Liver (tissue), 9 donors: ENCODE results near the gene CHMP1B. TPM values are rescaled to one million over a fixed set of nuclear protein-coding genes. Genes with fewer than 3 reads are reported as not detected.

ENCODE experiments used
- DNase-seq: peaks from one replicate; pipeline ENCODE4 v3.0.0-alpha.2; 2017; ENCODE audit warnings: low spot score
- H3K27ac ChIP-seq, 2 donors: one replicate each; pipeline ENCODE4 v1.7.0; 2013; ENCODE audit warnings: inconsistent platforms in 2 of 2, low read length in 2 of 2, control low read depth in 1 of 2, low read depth in 1 of 2, mild to moderate bottlenecking in 1 of 2
- H3K27me3 ChIP-seq, 4 donors: one replicate each; pipeline versions ENCODE4 v1.6.1 to v1.7.0; 2013; ENCODE audit warnings: low read length in 3 of 4, inconsistent platforms in 1 of 4, mild to moderate bottlenecking in 1 of 4, moderate library complexity in 1 of 4; ENCODE audit not compliant: control insufficient read depth in 4 of 4, insufficient read depth in 4 of 4
- H3K36me3 ChIP-seq, 4 donors: one replicate each; pipeline versions ENCODE4 v1.6.1 to v1.7.0; 2013; ENCODE audit warnings: low read length in 3 of 4, mild to moderate bottlenecking in 3 of 4, low read depth in 1 of 4, moderate library complexity in 1 of 4; ENCODE audit not compliant: control insufficient read depth in 4 of 4, insufficient read depth in 3 of 4
- H3K4me1 ChIP-seq, 4 donors: one replicate each; pipeline versions ENCODE4 v1.6.1 to v1.7.0; 2013; ENCODE audit warnings: low read length in 3 of 4, mild to moderate bottlenecking in 3 of 4, moderate library complexity in 1 of 4; ENCODE audit not compliant: control insufficient read depth in 4 of 4, insufficient read depth in 4 of 4
- H3K4me3 ChIP-seq, 3 donors: one replicate each; pipeline versions ENCODE4 v1.6.1 to v1.7.0; 2013; ENCODE audit warnings: low read length in 3 of 3, control low read depth in 1 of 3, low read depth in 1 of 3, mild to moderate bottlenecking in 1 of 3
- H3K9ac ChIP-seq, 2 donors: one replicate each; pipeline ENCODE4 v1.7.0; 2013; ENCODE audit warnings: low read length in 2 of 2, mild to moderate bottlenecking in 2 of 2, moderate library complexity in 2 of 2, control low read depth in 1 of 2, low read depth in 1 of 2
- H3K9me3 ChIP-seq, 4 donors: one replicate each; pipeline versions ENCODE4 v1.6.1 to v1.7.0; 2013; ENCODE audit warnings: low read length in 3 of 4; ENCODE audit not compliant: control insufficient read depth in 4 of 4
- ATF3 ChIP-seq: IDR thresholded peaks from 2 replicates; pipeline ENCODE4 v1.6.1; 2016; ENCODE audit warnings: antibody characterized with exemption
- CTCF ChIP-seq: fragments of 150-350 bp; IDR thresholded peaks from 2 replicates; pipeline ENCODE4 v1.5.1; 2017; ENCODE audit warnings: improper control_type of control experiment, low read depth, low read length; ENCODE audit not compliant: missing input control
- EGR1 ChIP-seq, 2 donors: IDR thresholded peaks; 2 replicates each; pipeline ENCODE4 v1.6.1; 2016 to 2018; ENCODE audit warnings: antibody characterized with exemption in 2 of 2, low read depth in 2 of 2
- FOXA1 ChIP-seq: IDR thresholded peaks from 2 replicates; pipeline ENCODE4 v1.6.1; 2016; ENCODE audit warnings: antibody characterized with exemption
- FOXA2 ChIP-seq: IDR thresholded peaks from 2 replicates; pipeline ENCODE4 v1.6.1; 2016; ENCODE audit warnings: antibody characterized with exemption
- GABPA ChIP-seq, 2 donors: IDR thresholded peaks in 1 of 2; conservative IDR thresholded peaks in 1 of 2; 2 replicates each; pipeline ENCODE4 v1.6.1; 2016; ENCODE audit warnings: antibody characterized with exemption in 2 of 2, mild to moderate bottlenecking in 1 of 2, moderate library complexity in 1 of 2
- HNF4A ChIP-seq, 2 donors: conservative IDR thresholded peaks; 2 replicates each; pipeline ENCODE4 v1.6.1; 2016; ENCODE audit warnings: antibody characterized with exemption in 2 of 2, mild to moderate bottlenecking in 2 of 2
- HNF4G ChIP-seq: IDR thresholded peaks from 2 replicates; pipeline ENCODE4 v1.6.1; 2016; ENCODE audit warnings: antibody characterized with exemption
- JUND ChIP-seq, 2 donors: IDR thresholded peaks; 2 replicates each; pipeline ENCODE4 v1.6.1; 2016; ENCODE audit warnings: antibody characterized with exemption in 2 of 2
- MAX ChIP-seq: IDR thresholded peaks from 2 replicates; pipeline ENCODE4 v1.6.1; 2016; ENCODE audit warnings: antibody characterized with exemption
- NR2F2 ChIP-seq: IDR thresholded peaks from 2 replicates; pipeline ENCODE4 v1.6.1; 2016; ENCODE audit warnings: antibody characterized with exemption
- RAD21 ChIP-seq, 2 donors: IDR thresholded peaks; 2 replicates each; pipeline ENCODE4 v1.6.1; 2016; ENCODE audit warnings: antibody characterized with exemption in 2 of 2, mild to moderate bottlenecking in 2 of 2
- REST ChIP-seq: IDR thresholded peaks from 2 replicates; pipeline ENCODE4 v1.6.1; 2016; ENCODE audit warnings: antibody characterized with exemption, mild to moderate bottlenecking
- RXRA ChIP-seq, 2 donors: IDR thresholded peaks; 2 replicates each; pipeline ENCODE4 v1.6.1; 2017 to 2018; ENCODE audit warnings: antibody characterized with exemption in 2 of 2, mild to moderate bottlenecking in 1 of 2
- SP1 ChIP-seq: IDR thresholded peaks from 2 replicates; pipeline ENCODE4 v1.6.1; 2018; ENCODE audit warnings: antibody characterized with exemption, mild to moderate bottlenecking
- TAF1 ChIP-seq: conservative IDR thresholded peaks from 2 replicates; pipeline ENCODE4 v1.6.1; 2016; ENCODE audit warnings: antibody characterized with exemption, mild to moderate bottlenecking
- YY1 ChIP-seq: IDR thresholded peaks from 2 replicates; pipeline ENCODE4 v1.6.1; 2016; ENCODE audit warnings: antibody characterized with exemption, mild to moderate bottlenecking
- ZBTB33 ChIP-seq: IDR thresholded peaks from 2 replicates; pipeline ENCODE4 v1.6.1; 2016; ENCODE audit warnings: antibody characterized with exemption
- WGBS: extraction: QIAGEN DNeasy Blood & Tissue Kit; methylation state at CpG from one replicate; pipeline ENCODE4 v1.1.7; 2013; 5-methylcytosine and 5-hydroxymethylcytosine counted together
- polyA plus RNA-seq, 2 donors: library from polyadenylated mRNA; stranded (reverse) in 1 of 2; unstranded in 1 of 2; fragments of 200-250 nt in 1 of 2; fragments of >200 nt in 1 of 2; fragmentation: Nextera tagmentation in 1 of 2; extraction: Ambion mirVana in 1 of 2; gene quantifications; one replicate each; pipeline versions ENCODE4 v1.2.1 to v1.2.3, GENCODE V29; 2013 to 2015
- total RNA-seq, 2 donors: library from RNA; depleted of rRNA; stranded (reverse); fragments of >200 nt; gene quantifications; one replicate each; pipeline ENCODE4 v1.2.3, GENCODE V29; 2014
- donor health status: healthy.
- donor health status: healthy.
- donor health status: healthy.
- donor health status: healthy.
- donor health status: healthy.

Gene CHMP1B
- total and polyA plus RNA-seq, 4 donors, result 13.6 to 23.6 (median 19.1) TPM

GRCh38 chr18:11831921-11832320 is 19.3 kb upstream of the CHMP1B start:
- WGBS, result 81% methylated on average over 3 of the region's 3 CpGs
- Histone ChIP-seq H3K27me3 (no peaks in the 10 kb centered on the region), H3K4me3 (no peak overlapping the region), H3K9me3 (no peaks in the 10 kb centered on the region), H3K9ac (no peak overlapping the region), H3K4me1 (no peaks in the 10 kb centered on the region), H3K36me3 (no peaks in the 10 kb centered on the region), H3K27ac (no peak overlapping the region)
- DNase-seq, result no peak
- TF ChIP-seq EGR1 (IDR thresholded peaks at IDR 0.05; ENCODE audit: low read depth in 2 of 2) (no peak), MAX (no peak), GABPA (IDR thresholded peaks at IDR 0.05 in 1 of 2, conservative IDR thresholded peaks at IDR 0.05 in 1 of 2) (no peak), ZBTB33 (no peak), ATF3 (no peak), HNF4G (no peak), CTCF (no peak), REST (no peak), TAF1 (no peak), JUND (IDR thresholded peaks at IDR 0.05) (no peak), SP1 (no peak), RXRA (IDR thresholded peaks at IDR 0.05) (no peak), FOXA2 (no peak), RAD21 (IDR thresholded peaks at IDR 0.05) (no peak), NR2F2 (no peak), HNF4A (conservative IDR thresholded peaks at IDR 0.05) (no peak), FOXA1 (no peak), YY1 (no peak)
